DMS114 treated with DMSO at 0.1 percent for 48 hours (cell line): ENCODE results near the gene PCIF1.

ENCODE experiments used
- DNase-seq: peaks from one replicate; lab custom pipeline; 2025; ENCODE audit not compliant: unreplicated experiment; lab: John Stamatoyannopoulos, UW

PCIF1 gene

GRCh38 chr20:45964006-45964400 lies 29.5 kb downstream of the PCIF1 start:
- no peak for DNase-seq

- no peak for DNase-seq
Measured at GRCh38 chr20:45965169-45966002, 30.9 kb downstream of the PCIF1 start.

GRCh38 chr20:45967551-45968080 lies 33.1 kb downstream of the PCIF1 start:
- DNase-seq = no peak

- no peak for DNase-seq
Measured at GRCh38 chr20:45968081-45968671, 33.7 kb downstream of the PCIF1 start.

GRCh38 chr20:45968801-45969711 lies 34.6 kb downstream of the PCIF1 start:
- no peak for DNase-seq

GRCh38 chr20:45969712-45970634 lies 35.5 kb downstream of the PCIF1 start:
- DNase-seq = peak; percentile 44

- DNase-seq = no peak
Measured at GRCh38 chr20:45970646-45971424, 36.4 kb downstream of the PCIF1 start.

- no peak for DNase-seq
Measured at GRCh38 chr20:45971425-45971674, 36.9 kb downstream of the PCIF1 start.

- peak; percentile 78 for DNase-seq
Measured at GRCh38 chr20:45971675-45972499, 37.4 kb downstream of the PCIF1 start, which contains the start of gene ZNF335. TSS of gene ZNF335 (minus strand) at chr20:45972203. CDS start at chr20:45971410, 793 bp downstream.

- no peak for DNase-seq
Measured at GRCh38 chr20:45972500-45973183, 38.2 kb downstream of the PCIF1 start.

- no peak for DNase-seq
Measured at GRCh38 chr20:45974896-45975565, 40.5 kb downstream of the PCIF1 start.

- no peak for DNase-seq
Measured at GRCh38 chr20:45975686-45976085, 41.2 kb downstream of the PCIF1 start.

GRCh38 chr20:45976086-45976485 lies 41.6 kb downstream of the PCIF1 start:
- DNase-seq = no peak

- no peak for DNase-seq
Measured at GRCh38 chr20:45981261-45981660, 46.8 kb downstream of the PCIF1 start.

- DNase-seq = no peak
Measured at GRCh38 chr20:45983279-45983743, 48.8 kb downstream of the PCIF1 start.

GRCh38 chr20:45985573-45985972 lies 51.1 kb downstream of the PCIF1 start:
- DNase-seq = no peak

- peak; percentile 36 for DNase-seq
Measured at GRCh38 chr20:45987108-45987780, 52.8 kb downstream of the PCIF1 start.
